ENCODE measurements around the gene AFMID. TPM values are rescaled to one million over a fixed set of nuclear protein-coding genes. Genes with fewer than 3 reads are reported as not detected.
A peak's percentile ranks its signal among the peaks of the same experiment; 100 is the strongest.

Gene AFMID
- total RNA-seq, 1 donor: 45.1 TPM

DNA sequence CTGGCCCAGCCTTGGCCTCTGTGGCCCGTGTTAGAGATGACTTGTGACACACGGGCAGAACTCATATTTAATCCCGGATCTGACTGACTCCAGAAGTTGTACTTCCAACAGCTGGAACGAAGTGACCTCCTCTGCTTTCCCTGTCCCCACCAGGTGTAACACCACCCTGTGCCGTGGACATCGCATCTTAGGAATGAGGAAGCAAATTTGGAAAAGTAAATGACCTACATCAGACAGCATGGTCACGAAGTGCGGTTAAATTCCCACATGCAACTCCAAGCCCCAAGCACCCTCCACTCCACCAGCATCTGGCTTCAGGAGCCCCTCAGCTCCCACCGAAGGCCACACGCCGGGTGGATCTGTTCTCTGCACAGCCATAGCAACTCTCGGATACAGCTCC, 3.2 kb upstream of the AFMID start:
- no peak for DNase-seq (ENCODE audit: low read depth)
- no peak overlapping the region for H3K4me3 ChIP-seq (ENCODE audit: low read depth, low read length)
- TF ChIP-seq, protein P1, sequence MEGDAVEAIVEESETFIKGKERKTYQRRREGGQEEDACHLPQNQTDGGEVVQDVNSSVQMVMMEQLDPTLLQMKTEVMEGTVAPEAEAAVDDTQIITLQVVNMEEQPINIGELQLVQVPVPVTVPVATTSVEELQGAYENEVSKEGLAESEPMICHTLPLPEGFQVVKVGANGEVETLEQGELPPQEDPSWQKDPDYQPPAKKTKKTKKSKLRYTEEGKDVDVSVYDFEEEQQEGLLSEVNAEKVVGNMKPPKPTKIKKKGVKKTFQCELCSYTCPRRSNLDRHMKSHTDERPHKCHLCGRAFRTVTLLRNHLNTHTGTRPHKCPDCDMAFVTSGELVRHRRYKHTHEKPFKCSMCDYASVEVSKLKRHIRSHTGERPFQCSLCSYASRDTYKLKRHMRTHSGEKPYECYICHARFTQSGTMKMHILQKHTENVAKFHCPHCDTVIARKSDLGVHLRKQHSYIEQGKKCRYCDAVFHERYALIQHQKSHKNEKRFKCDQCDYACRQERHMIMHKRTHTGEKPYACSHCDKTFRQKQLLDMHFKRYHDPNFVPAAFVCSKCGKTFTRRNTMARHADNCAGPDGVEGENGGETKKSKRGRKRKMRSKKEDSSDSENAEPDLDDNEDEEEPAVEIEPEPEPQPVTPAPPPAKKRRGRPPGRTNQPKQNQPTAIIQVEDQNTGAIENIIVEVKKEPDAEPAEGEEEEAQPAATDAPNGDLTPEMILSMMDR (IDR thresholded peaks at IDR 0.05; ENCODE audit: insufficient read depth, low read length): no peak

GRCh38 chr17:78184351-78184750, 2.8 kb upstream of the AFMID start:
- H3K4me3 ChIP-seq (ENCODE audit: low read depth, low read length): no peak overlapping the region
- DNase-seq (ENCODE audit: low read depth): peak; percentile 20
- TF ChIP-seq, protein P1 (IDR thresholded peaks at IDR 0.05; ENCODE audit: insufficient read depth, low read length): no peak

DNA sequence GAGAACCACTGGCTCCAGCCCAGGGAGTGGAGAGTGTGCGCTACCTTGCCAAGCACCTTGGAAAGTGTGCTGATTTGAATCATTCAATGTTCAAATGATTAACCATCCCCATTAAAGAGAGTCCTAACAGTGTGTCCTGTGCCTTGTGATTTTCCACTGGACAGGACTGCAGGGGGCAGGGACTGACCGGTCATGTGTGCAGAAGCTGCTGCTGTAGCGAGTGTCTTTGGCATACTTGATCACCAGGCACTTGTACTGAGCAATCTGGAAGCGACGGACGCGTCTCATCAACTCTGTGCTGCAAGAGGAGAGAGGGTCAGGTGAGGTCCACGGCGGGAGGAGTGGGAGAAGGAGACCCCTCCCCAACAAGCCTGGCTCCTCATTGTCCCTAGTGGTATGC, 2.3 kb upstream of the AFMID start:
- TF ChIP-seq, protein P1 (IDR thresholded peaks at IDR 0.05; ENCODE audit: insufficient read depth, low read length): no peak
- H3K4me3 ChIP-seq (ENCODE audit: low read depth, low read length): no peak overlapping the region
- no peak for DNase-seq (ENCODE audit: low read depth)

GRCh38 chr17:78185981-78186691, 1.0 kb upstream of the AFMID start:
- TF ChIP-seq, protein P1 (IDR thresholded peaks at IDR 0.05; ENCODE audit: insufficient read depth, low read length): no peak
- no peak for DNase-seq (ENCODE audit: low read depth)
- peak overlapping the region; percentile 83 for H3K4me3 ChIP-seq (ENCODE audit: low read depth, low read length)

DNA sequence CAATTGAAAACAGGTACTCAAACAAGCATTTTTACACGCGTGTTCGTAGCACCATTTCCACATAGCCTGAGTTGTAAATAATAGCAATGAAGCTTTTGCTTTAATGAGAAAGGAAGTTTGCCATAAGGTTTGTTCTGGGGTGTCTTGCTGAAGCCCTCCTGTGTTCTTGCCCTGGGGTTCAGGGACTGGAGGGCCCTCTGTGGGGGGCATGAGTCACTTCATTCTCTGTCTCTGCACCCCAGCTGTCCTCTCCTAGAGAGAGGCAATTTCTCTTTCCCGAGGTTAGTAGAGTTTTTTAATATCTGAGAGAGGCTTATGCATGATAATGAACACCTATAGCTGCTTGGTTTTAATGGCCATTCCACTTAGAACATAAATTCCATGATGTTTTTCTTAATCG, 9.6 kb downstream of the AFMID start:
- no peak for DNase-seq (ENCODE audit: low read depth)
- TF ChIP-seq, protein P1 (IDR thresholded peaks at IDR 0.05; ENCODE audit: insufficient read depth, low read length): no peak
- H3K4me3 ChIP-seq (ENCODE audit: low read depth, low read length): no peak overlapping the region

GRCh38 chr17:78197147-78197832, 10.1 kb downstream of the AFMID start:
- no peak for DNase-seq (ENCODE audit: low read depth)
- H3K4me3 ChIP-seq (ENCODE audit: low read depth, low read length): no peak overlapping the region
- TF ChIP-seq, protein P1 (IDR thresholded peaks at IDR 0.05; ENCODE audit: insufficient read depth, low read length): no peak

Data from fibroblast of the aortic adventitia (primary cell).